ENCODE data around the gene NEAT1.

- TF ChIP-seq CTCF (IDR thresholded peaks at IDR 0.05) (no peak), POLR2A (IDR thresholded peaks at IDR 0.05) (no peak)
Observed at GRCh38 chr11:65434057-65434666, 11.6 kb downstream of the NEAT1 start.
